A673 (cell line): Measurements from ENCODE around the gene GPR31. TPM values are rescaled to one million over a fixed set of nuclear protein-coding genes. Genes with fewer than 3 reads are reported as not detected.

ENCODE experiments used
- BruUV-seq: library from RNA; stranded (reverse); fragments of 400-500 nt; replicated peaks from 2 replicates; lab custom pipeline; 2021; lab: Mats Ljungman, UMichigan
- CTCF ChIA-PET: fragments of 300-600 bp; sonication (Branson Sonifier 250); formaldehyde crosslinking; loops from one replicate; lab custom pipeline; 2022; ENCODE audit warnings: antibody characterized with exemption; lab: Charles Lee
- POLR2A ChIA-PET: fragments of 300-600 bp; sonication (Branson Sonifier 250); formaldehyde crosslinking; loops from one replicate; lab custom pipeline; 2022; ENCODE audit warnings: antibody characterized with exemption; ENCODE audit not compliant: low non-redundant PET; lab: Charles Lee
- DNase-seq: peaks from one replicate; pipeline ENCODE4 v3.0.0-alpha.2; 2015; ENCODE audit warnings: low spot score
- H3K27ac ChIP-seq: fragments of 200-600 bp; sonication (generic); 2 replicates; pipeline ENCODE4 v1.5.1; 2016; ENCODE audit warnings: mixed run types, low read depth, mild to moderate bottlenecking, mixed read lengths, antibody characterized with exemption, low read length; ENCODE audit not compliant: poor library complexity, severe bottlenecking
- H3K27me3 ChIP-seq: fragments of 200-600 bp; sonication (generic); replicated peaks from 2 replicates; pipeline ENCODE4 v1.6.1; 2017; ENCODE audit warnings: mixed run types, low read depth, mild to moderate bottlenecking, mixed read lengths, antibody characterized with exemption, low read length; ENCODE audit not compliant: insufficient read depth, poor library complexity
- H3K36me3 ChIP-seq: fragments of 200-600 bp; sonication (generic); 2 replicates; pipeline ENCODE4 v1.6.1; 2016; ENCODE audit warnings: mixed run types, mild to moderate bottlenecking, mixed read lengths, antibody characterized with exemption, low read length; ENCODE audit not compliant: insufficient read depth, poor library complexity, severe bottlenecking
- H3K4me1 ChIP-seq: fragments of 200-600 bp; sonication (generic); 2 replicates; pipeline ENCODE4 v1.6.1; 2017; ENCODE audit warnings: mixed run types, mild to moderate bottlenecking, mixed read lengths, antibody characterized with exemption, low read length; ENCODE audit not compliant: insufficient read depth, poor library complexity, severe bottlenecking
- H3K4me3 ChIP-seq: fragments of 200-600 bp; sonication (generic); 2 replicates; pipeline ENCODE4 v1.5.1; 2016; ENCODE audit warnings: low read depth, mixed run types, mild to moderate bottlenecking, mixed read lengths, low read length; ENCODE audit not compliant: poor library complexity, severe bottlenecking
- H3K9me3 ChIP-seq: fragments of 200-600 bp; sonication (generic); 2 replicates; pipeline ENCODE4 v1.6.1; 2016; ENCODE audit warnings: mixed run types, low read depth, mild to moderate bottlenecking, mixed read lengths, antibody characterized with exemption, low read length; ENCODE audit not compliant: poor library complexity, severe bottlenecking
- EZH2 ChIP-seq: fragments of 200-600 bp; sonication (generic); IDR thresholded peaks from 2 replicates; pipeline ENCODE4 v1.6.1; 2017; ENCODE audit warnings: borderline replicate concordance, low read depth, mild to moderate bottlenecking, mixed read lengths, antibody characterized with exemption, low read length; ENCODE audit not compliant: poor library complexity, severe bottlenecking
- intact Hi-C: fragments of 100-400 bp; cut with micrococcal nuclease; formaldehyde crosslinking; loops from one replicate; pipeline ENCODE4 v1.10.0; 2022; ENCODE audit not compliant: unreplicated experiment
- total RNA-seq: library from RNA; stranded (reverse); gene quantifications from 2 replicates; pipeline ENCODE4 v1.2.3, GENCODE V29; 2021
- TF ChIP-seq, protein P1 (sequence below): fragments of 300-800, 200-600 bp; sonication (generic); conservative IDR thresholded peaks from 2 replicates; pipeline ENCODE4 v1.5.1; 2017; ENCODE audit warnings: low read depth, mild to moderate bottlenecking, antibody characterized with exemption, low read length, moderate library complexity, mixed read lengths

The GPR31 gene
- total RNA-seq, 1 experiment from 2014 or later, result not detected

DNA sequence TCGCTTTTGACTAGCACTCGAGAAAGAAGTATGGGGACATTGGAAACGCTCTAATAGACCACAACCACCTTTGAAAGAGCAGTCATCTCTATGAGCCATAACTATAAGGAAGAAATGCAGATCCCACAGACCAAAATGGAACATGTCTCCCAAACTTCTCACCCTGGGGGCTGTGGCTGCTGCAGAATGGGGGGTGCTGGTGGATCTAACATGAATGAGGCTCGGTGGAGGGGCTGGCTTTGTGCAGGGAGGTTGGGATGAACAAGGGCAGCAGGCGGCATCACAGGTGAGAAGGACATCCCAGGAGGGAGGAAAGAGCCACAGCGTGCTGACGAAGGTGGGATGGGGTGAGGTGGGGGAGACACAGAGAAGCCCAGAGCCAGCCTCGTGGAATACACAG lies 45.4 kb downstream of the GPR31 start:
- TF ChIP-seq EZH2, result no peak
- TF ChIP-seq, protein P1, sequence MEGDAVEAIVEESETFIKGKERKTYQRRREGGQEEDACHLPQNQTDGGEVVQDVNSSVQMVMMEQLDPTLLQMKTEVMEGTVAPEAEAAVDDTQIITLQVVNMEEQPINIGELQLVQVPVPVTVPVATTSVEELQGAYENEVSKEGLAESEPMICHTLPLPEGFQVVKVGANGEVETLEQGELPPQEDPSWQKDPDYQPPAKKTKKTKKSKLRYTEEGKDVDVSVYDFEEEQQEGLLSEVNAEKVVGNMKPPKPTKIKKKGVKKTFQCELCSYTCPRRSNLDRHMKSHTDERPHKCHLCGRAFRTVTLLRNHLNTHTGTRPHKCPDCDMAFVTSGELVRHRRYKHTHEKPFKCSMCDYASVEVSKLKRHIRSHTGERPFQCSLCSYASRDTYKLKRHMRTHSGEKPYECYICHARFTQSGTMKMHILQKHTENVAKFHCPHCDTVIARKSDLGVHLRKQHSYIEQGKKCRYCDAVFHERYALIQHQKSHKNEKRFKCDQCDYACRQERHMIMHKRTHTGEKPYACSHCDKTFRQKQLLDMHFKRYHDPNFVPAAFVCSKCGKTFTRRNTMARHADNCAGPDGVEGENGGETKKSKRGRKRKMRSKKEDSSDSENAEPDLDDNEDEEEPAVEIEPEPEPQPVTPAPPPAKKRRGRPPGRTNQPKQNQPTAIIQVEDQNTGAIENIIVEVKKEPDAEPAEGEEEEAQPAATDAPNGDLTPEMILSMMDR, result no peak
- Histone ChIP-seq H3K9me3 (no peaks in the 10 kb centered on the region), H3K4me3 (no peak overlapping the region), H3K36me3 (no peaks in the 10 kb centered on the region), H3K4me1 (no peaks in the 10 kb centered on the region), H3K27ac (no peak overlapping the region), H3K27me3 (peaks cover 18% of the 10 kb centered on the region)
- ChIA-PET POLR2A (no interaction called here), CTCF (no interaction called here)
- DNase-seq, result no peak
- intact Hi-C loops, result no loop called here
- no TSS peak for BruUV-seq

DNA sequence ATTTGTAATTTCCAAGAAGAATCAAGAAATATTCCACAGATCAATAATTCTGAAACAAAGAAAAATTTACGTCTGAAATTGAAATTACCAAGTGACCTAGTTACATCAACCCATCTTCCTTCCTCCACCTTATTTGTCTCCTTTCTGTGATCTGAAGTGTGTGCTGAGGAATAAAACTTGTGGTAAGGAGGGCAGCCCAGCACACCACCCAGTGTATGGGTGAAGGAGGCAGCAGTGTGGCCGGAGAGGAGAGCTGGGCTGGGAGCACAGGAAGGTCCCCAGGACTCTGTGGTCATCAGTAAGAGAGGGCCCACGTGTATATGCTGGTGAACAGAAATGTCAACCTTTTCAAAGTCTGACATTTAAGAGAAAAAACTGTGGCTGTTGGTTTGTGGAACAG lies 46.2 kb downstream of the GPR31 start:
- CTCF ChIA-PET, result no interaction called here
- intact Hi-C loops, result no loop called here
- Histone ChIP-seq H3K36me3 (no peaks in the 10 kb centered on the region), H3K27ac (no peak overlapping the region), H3K4me3 (no peak overlapping the region), H3K4me1 (no peaks in the 10 kb centered on the region), H3K27me3 (peaks cover 18% of the 10 kb centered on the region), H3K9me3 (no peaks in the 10 kb centered on the region)
- no TSS peak for BruUV-seq
- TF ChIP-seq, protein P1, result no peak
- no peak for TF ChIP-seq EZH2
- no peak for DNase-seq
- POLR2A ChIA-PET, result no interaction called here

DNA sequence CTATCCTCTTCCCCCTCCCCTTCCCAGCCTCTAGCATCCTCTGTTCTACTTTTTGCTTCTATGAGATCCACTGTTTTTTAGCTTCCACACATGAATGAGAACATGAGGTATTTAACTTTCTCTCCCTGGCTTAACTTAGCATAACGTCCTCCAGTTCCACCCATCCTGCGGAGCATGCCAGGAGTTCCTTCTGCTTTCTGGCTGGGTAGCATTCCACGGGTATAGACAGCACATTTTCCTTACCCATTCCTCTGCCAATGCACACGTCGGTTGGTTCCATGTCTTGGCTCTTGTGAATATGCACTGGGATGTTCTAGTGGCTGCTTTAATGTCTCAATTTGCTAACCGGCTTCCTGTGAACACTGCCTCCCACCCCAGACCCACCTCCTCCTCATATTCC lies 48.1 kb downstream of the GPR31 start:
- DNase-seq, result no peak
- ChIA-PET POLR2A (no interaction called here), CTCF (no interaction called here)
- TF ChIP-seq EZH2, result no peak
- TF ChIP-seq, protein P1, result no peak
- intact Hi-C loops, result no loop called here
- Histone ChIP-seq H3K27ac (no peak overlapping the region), H3K36me3 (no peaks in the 10 kb centered on the region), H3K27me3 (peaks cover 14% of the 10 kb centered on the region), H3K4me1 (no peaks in the 10 kb centered on the region), H3K9me3 (no peaks in the 10 kb centered on the region), H3K4me3 (no peak overlapping the region)
- BruUV-seq, result no TSS peak
